K562 (cell line): ENCODE results near the gene C17orf50. TPM values are rescaled to one million over a fixed set of nuclear protein-coding genes. Genes with fewer than 3 reads are reported as not detected.

Source experiments
- ATAC-seq: fragments of 200-7000 bp; cut with Tn5 transposase; 3 replicates; pipeline ENCODE4 v1.9.1; 2020; ENCODE audit warnings: moderate library complexity
- BruUV-seq: library from RNA; stranded (reverse); fragments of 400-500 nt; replicated peaks from 2 replicates; lab custom pipeline; 2021; lab: Mats Ljungman, UMichigan
- CTCF ChIA-PET: fragments of 300-600 bp; formaldehyde crosslinking; extraction: SDS; loops from one replicate; lab custom pipeline; 2021; ENCODE audit warnings: low intra/inter-chr PET ratio; lab: Yijun Ruan, JAX
- POLR2A ChIA-PET: fragments of 300-600, 350-650 bp; sonication (Branson Sonifier 250); formaldehyde crosslinking; extraction: SDS; loops from one replicate; lab custom pipeline; 2021; ENCODE audit warnings: antibody characterized with exemption, inconsistent platforms; lab: Yijun Ruan, JAX
- DNase-seq, 4 experiments: peaks; one replicate each; pipeline versions ENCODE4 v3.0.0 to v3.0.0-alpha.2; 2011 to 2018; ENCODE audit warnings: low spot score in 3 of 4, mixed read lengths in 3 of 4; ENCODE audit errors: extremely low read depth in 1 of 4
- FAIRE-seq: peaks from 2 replicates; lab custom pipeline; 2011; peaks lifted over from hg19 to GRCh38; lab: Jason Lieb, UNC
- H2AFZ ChIP-seq: 2 replicates; pipeline ENCODE4 v1.6.0; 2011; ENCODE audit warnings: low read depth, low read length, control low read depth, inconsistent platforms
- H3K27ac ChIP-seq: fragments of 200-600 bp; 3 replicates; pipeline ENCODE4 v1.8.0; 2011; ENCODE audit warnings: low read depth, mild to moderate bottlenecking, control low read depth, inconsistent platforms, low read length, moderate library complexity, mixed read lengths; ENCODE audit errors: extremely low read depth
- H3K27me3 ChIP-seq, 2 experiments: fragments of 300-600 bp in 1 of 2; 2 replicates in 1 of 2; 3 replicates in 1 of 2; pipeline versions ENCODE4 v1.6.0 to v1.8.0; 2011; ENCODE audit warnings: inconsistent platforms in 2 of 2, low read length in 2 of 2, mild to moderate bottlenecking in 1 of 2, mixed read lengths in 1 of 2, moderate library complexity in 1 of 2; ENCODE audit not compliant: control insufficient read depth in 2 of 2, insufficient read depth in 2 of 2
- H3K36me3 ChIP-seq: fragments of 300-600 bp; 3 replicates; pipeline ENCODE4 v1.8.0; 2011; ENCODE audit warnings: mild to moderate bottlenecking, low read length, inconsistent platforms; ENCODE audit not compliant: control insufficient read depth, insufficient read depth
- H3K4me1 ChIP-seq, 2 experiments: fragments of 200-600 bp in 1 of 2; replicated peaks in 1 of 2; 2 replicates in 1 of 2; 3 replicates in 1 of 2; pipeline versions ENCODE4 v1.5.1 to v1.8.0; 2011; ENCODE audit warnings: inconsistent platforms in 2 of 2, low read length in 2 of 2, mild to moderate bottlenecking in 1 of 2, mixed read lengths in 1 of 2, moderate library complexity in 1 of 2; ENCODE audit not compliant: control insufficient read depth in 2 of 2, insufficient read depth in 2 of 2
- H3K4me2 ChIP-seq: 2 replicates; pipeline ENCODE4 v1.6.1; 2011; ENCODE audit warnings: low read length, control low read depth, inconsistent platforms, mixed read lengths; ENCODE audit not compliant: insufficient read depth
- H3K4me3 ChIP-seq: fragments of 200-600 bp; sonication (generic), shearing (Covaris generic); 2 replicates; pipeline ENCODE4 v1.5.1; 2016; ENCODE audit warnings: control low read depth, inconsistent platforms
- H3K79me2 ChIP-seq: fragments of 200-600 bp; 3 replicates; pipeline ENCODE4 v1.8.0; 2011; ENCODE audit warnings: low read length, inconsistent platforms; ENCODE audit not compliant: control insufficient read depth, insufficient read depth
- H3K9ac ChIP-seq, 2 experiments: 2 replicates each; pipeline versions ENCODE4 v1.6.0 to v1.6.1; 2011; ENCODE audit warnings: low read depth in 2 of 2, low read length in 2 of 2, control low read depth in 1 of 2, inconsistent platforms in 1 of 2, mild to moderate bottlenecking in 1 of 2, mixed read lengths in 1 of 2; ENCODE audit not compliant: insufficient read depth in 1 of 2
- H3K9me1 ChIP-seq: one replicate; pipeline ENCODE4 v1.6.0; 2011; ENCODE audit warnings: inconsistent platforms, mild to moderate bottlenecking, low read length, moderate library complexity; ENCODE audit not compliant: control insufficient read depth, insufficient read depth
- H3K9me3 ChIP-seq: replicated peaks from 2 replicates; pipeline ENCODE4 v1.5.1; 2011; ENCODE audit warnings: low read depth, low read length, inconsistent platforms; ENCODE audit not compliant: control insufficient read depth, insufficient read depth
- H4K20me1 ChIP-seq: replicated peaks from 2 replicates; pipeline ENCODE4 v1.6.1; 2011; ENCODE audit warnings: low read length, inconsistent platforms, mixed read lengths; ENCODE audit not compliant: control insufficient read depth, insufficient read depth
- ASH1L ChIP-seq: fragments of 450-650 bp; IDR thresholded peaks from 2 replicates; pipeline ENCODE4 v1.6.1; 2018; ENCODE audit warnings: borderline replicate concordance, mild to moderate bottlenecking, low read depth; ENCODE audit not compliant: partially characterized antibody
- DLX4 ChIP-seq: fragments of 250-450 bp; sonication (Bioruptor Pico); IDR thresholded peaks from 2 replicates; pipeline ENCODE4 v1.6.1; 2021; ENCODE audit warnings: mild to moderate bottlenecking
- DMBX1 ChIP-seq: fragments of 250-450 bp; sonication (Bioruptor Pico); IDR thresholded peaks from 2 replicates; pipeline ENCODE4 v1.8.0; 2022; ENCODE audit warnings: inconsistent platforms, mild to moderate bottlenecking, moderate library complexity, borderline replicate concordance
- EHMT2 ChIP-seq: fragments of 450-650 bp; IDR thresholded peaks from 2 replicates; pipeline ENCODE4 v1.6.1; 2018; ENCODE audit warnings: antibody characterized with exemption
- FIP1L1 ChIP-seq: fragments of 200-400 bp; formaldehyde crosslinking; IDR thresholded peaks from 2 replicates; pipeline ENCODE4 v1.6.1; 2018; ENCODE audit warnings: mild to moderate bottlenecking, low read depth, low read length; ENCODE audit not compliant: poor library complexity, severe bottlenecking
- GABPB1 ChIP-seq: sonication (generic); formaldehyde crosslinking; IDR thresholded peaks from 2 replicates; pipeline ENCODE4 v1.8.0; 2022; ENCODE audit warnings: mild to moderate bottlenecking, missing genetic modification reagents
- HBP1 ChIP-seq: fragments of 450-650 bp; formaldehyde crosslinking; IDR thresholded peaks from 2 replicates; pipeline ENCODE4 v1.4.0; 2022; ENCODE audit warnings: missing genetic modification characterization
- HES1 ChIP-seq: fragments of 450-650 bp; IDR thresholded peaks from 2 replicates; pipeline ENCODE4 v1.6.1; 2016; ENCODE audit warnings: low read depth, mild to moderate bottlenecking, moderate library complexity
- HOXB6 ChIP-seq: fragments of 250-450 bp; sonication (Bioruptor Pico); IDR thresholded peaks from 2 replicates; pipeline ENCODE4 v1.5.1; 2022; ENCODE audit warnings: mild to moderate bottlenecking, borderline replicate concordance
- LARP7 ChIP-seq: fragments of 450-650 bp; IDR thresholded peaks from 2 replicates; pipeline ENCODE4 v1.6.1; 2016
- LCOR ChIP-seq: sonication (generic); formaldehyde crosslinking; IDR thresholded peaks from 2 replicates; pipeline ENCODE4 v1.8.0; 2022; ENCODE audit warnings: mild to moderate bottlenecking, missing genetic modification reagents
- MEIS2 ChIP-seq: fragments of 450-650 bp; IDR thresholded peaks from 2 replicates; pipeline ENCODE4 v1.6.1; 2014; ENCODE audit warnings: mild to moderate bottlenecking; ENCODE audit not compliant: partially characterized antibody
- NCOA2 ChIP-seq, 2 experiments: fragments of 450-650 bp; IDR thresholded peaks; 2 replicates each; pipeline ENCODE4 v1.6.1; 2018; ENCODE audit warnings: mild to moderate bottlenecking in 2 of 2, moderate library complexity in 1 of 2; ENCODE audit not compliant: partially characterized antibody in 2 of 2
- SRSF1 ChIP-seq: fragments of 200-400 bp; formaldehyde crosslinking; IDR thresholded peaks from 2 replicates; pipeline ENCODE4 v1.6.1; 2017; ENCODE audit warnings: mild to moderate bottlenecking, low read depth, low read length, moderate library complexity
- ZNF124 ChIP-seq: sonication (generic); formaldehyde crosslinking; IDR thresholded peaks from 2 replicates; pipeline ENCODE4 v1.8.1; 2022; ENCODE audit warnings: missing genetic modification reagents
- ZNF41 ChIP-seq: fragments of 250-450 bp; sonication (Bioruptor Pico); conservative IDR thresholded peaks from 2 replicates; pipeline ENCODE4 v1.4.0; 2020; ENCODE audit warnings: mild to moderate bottlenecking
- ZNF780A ChIP-seq: fragments of 250-450 bp; sonication (Bioruptor Pico); IDR thresholded peaks from 2 replicates; pipeline ENCODE4 v1.5.0; 2021; ENCODE audit warnings: mild to moderate bottlenecking
- WGBS: fragments of 100-300 bp; shearing (Covaris generic); methylation state at CpG from one replicate; pipeline ENCODE4 v1.1.6; 2016; ENCODE audit warnings: low coverage, mixed read lengths; ENCODE audit not compliant: insufficient coverage; ENCODE audit errors: missing lambda C conversion rate; 5-methylcytosine and 5-hydroxymethylcytosine counted together
- in situ Hi-C: fragments of 300-500 bp; cut with MboI; formaldehyde crosslinking; loops from 4 replicates; pipeline ENCODE4 v1.15.0; 2018; ENCODE audit warnings: inconsistent platforms, mixed read lengths
- intact Hi-C: fragments of 100-400 bp; cut with micrococcal nuclease; formaldehyde crosslinking; loops from 2 replicates; pipeline ENCODE4 v1.14.2; 2022
- polyA plus RNA-seq, 8 experiments: library from polyadenylated mRNA; depleted of rRNA in 4 of 8; stranded (reverse) in 5 of 8; unstranded in 3 of 8; fragments of >200 nt; fragmentation: Nextera tagmentation in 2 of 8; fragmentation: Illumina TruSeq in 1 of 8; extraction: Ambion mirVana in 2 of 8; extraction: Trizol in 1 of 8; gene quantifications; 2 replicates each; pipeline versions ENCODE4 v1.2.1 to v1.2.3, GENCODE V29; 2011 to 2014; ENCODE audit warnings: inconsistent platforms in 1 of 8, missing spikeins in 1 of 8
- total RNA-seq, 7 experiments: library from RNA; depleted of rRNA in 6 of 7; stranded (reverse); fragments of >200 nt in 6 of 7; fragmentation: Illumina TruSeq in 2 of 7; extraction: Trizol in 2 of 7; gene quantifications; 2 replicates each; pipeline versions ENCODE4 v1.2.1 to v1.2.3, GENCODE V29; 2011 to 2021; ENCODE audit warnings: low replicate concordance in 1 of 7

Gene C17orf50
- total and polyA plus RNA-seq, 9 of the 15 experiments (the other 6 are each of a cell fraction or from before 2014, with no cell fraction given): not detected

GRCh38 chr17:35734396-35734795, 26.3 kb upstream of the C17orf50 start (continued):
- TF ChIP-seq ZNF124 (CRISPR knock-in tag) (no peak), MEIS2 (no peak), LCOR (CRISPR knock-in tag) (no peak), ZNF41 (no peak), GABPB1 (CRISPR knock-in tag) (no peak)
- TF ChIP-seq, all 486 proteins: peak for 0

GRCh38 chr17:35735036-35735805, 25.5 kb upstream of the C17orf50 start:
- Histone ChIP-seq H3K9me1 (no peaks in the 10 kb centered on the region), H3K79me2 (no peaks in the 10 kb centered on the region), H3K4me2 (no peak overlapping the region), H3K9me3 (no peaks in the 10 kb centered on the region), H3K4me1 (peaks cover 3 to 17% of the 10 kb centered on the region in 2 experiments; a peak in 3 of 5 replicates), H3K4me3 (no peak overlapping the region), H3K27me3 (peaks cover 28 to 59% of the 10 kb centered on the region in 2 experiments; a peak in 4 of 5 replicates), H4K20me1 (peaks cover 3% of the 10 kb centered on the region), H3K27ac (no peak overlapping the region), H3K9ac (no peak overlapping the region), H3K36me3 (no peaks in the 10 kb centered on the region), H2AFZ (no peak overlapping the region)
- ATAC-seq (no peak), DNase-seq (no peak), FAIRE-seq (no peak)
- ChIA-PET CTCF (no interaction called here), POLR2A (interaction anchor here (0.7 to 1.1 kb wide), 2 partner anchors 8 to 74 kb away, joined by 3 to 4 read pairs; partner anchors contain the start of gene TAF15)
- no TSS peak for BruUV-seq
- TF ChIP-seq NCOA2 (IDR thresholded peaks at IDR 0.05; ENCODE audit: partially characterized antibody in 2 of 2): no peak
- TF ChIP-seq EHMT2: no peak
- TF ChIP-seq HBP1 (CRISPR knock-in tag): no peak
- no peak for TF ChIP-seq FIP1L1
- no peak for TF ChIP-seq SRSF1
- TF ChIP-seq HOXB6 (CRISPR knock-in tag): no peak
- TF ChIP-seq DLX4: no peak
- no peak for TF ChIP-seq ZNF780A (CRISPR knock-in tag)
- TF ChIP-seq LARP7: no peak
- no peak for TF ChIP-seq HES1
- TF ChIP-seq DMBX1 (CRISPR knock-in tag): no peak
- TF ChIP-seq ASH1L: no peak
- in situ Hi-C loops: loop anchor here (25.0 kb wide), 1 partner anchor 1298 kb away; no protein-coding TSS in a partner anchor
- intact Hi-C loops: no loop called here
- WGBS: 3% methylated on average over 28 of the region's 29 CpGs
